ENCODE results near the gene SMPX. TPM values are rescaled to one million over a fixed set of nuclear protein-coding genes. Genes with fewer than 3 reads are reported as not detected.

The SMPX gene
- total and polyA plus RNA-seq, 9 of the 15 experiments (the other 6 are each of a cell fraction or from before 2014, with no cell fraction given), result not detected

DNA sequence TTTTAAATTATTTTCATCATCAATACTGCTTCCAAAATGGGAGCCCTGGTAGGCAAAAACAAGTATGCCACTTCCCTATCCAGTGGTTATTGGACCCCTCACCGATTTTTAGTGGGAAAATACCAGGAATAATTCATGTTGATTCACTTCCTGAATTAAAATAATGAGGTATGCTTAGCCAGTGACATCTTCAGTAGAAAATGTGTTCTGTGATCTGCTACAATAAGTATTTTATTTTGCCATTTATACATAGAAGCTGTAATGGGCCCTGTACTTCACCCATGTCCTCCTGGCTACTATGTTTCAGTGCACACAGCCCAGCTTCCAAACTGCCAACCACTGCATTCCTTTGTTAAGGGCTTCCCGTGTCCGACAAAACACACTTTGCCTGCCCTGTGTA is 58.8 kb downstream of the SMPX start:
- intact Hi-C loops (cut with micrococcal nuclease) (no loop called here), in situ Hi-C loops (cut with MboI) (no loop called here)
- Histone ChIP-seq H3K27me3 (ENCODE audit: control insufficient read depth in 2 of 2, insufficient read depth in 2 of 2, low read length in 2 of 2) (no peaks in the 10 kb centered on the region), H3K9me1 (ENCODE audit: control insufficient read depth, insufficient read depth, low read length) (no peaks in the 10 kb centered on the region), H3K9me3 (replicated peaks; ENCODE audit: control insufficient read depth, insufficient read depth, low read depth, low read length) (no peaks in the 10 kb centered on the region), H4K20me1 (replicated peaks; ENCODE audit: control insufficient read depth, insufficient read depth, low read length) (no peaks in the 10 kb centered on the region), H3K9ac (ENCODE audit: insufficient read depth in 1 of 2, low read depth in 2 of 2, low read length in 2 of 2) (no peak overlapping the region), H3K4me2 (ENCODE audit: insufficient read depth, low read length) (no peak overlapping the region), H2AFZ (ENCODE audit: low read depth, low read length) (no peak overlapping the region), H3K4me1 (replicated peaks in 1 of 2; ENCODE audit: control insufficient read depth in 2 of 2, insufficient read depth in 2 of 2, low read length in 2 of 2) (no peaks in the 10 kb centered on the region), H3K4me3 (no peak overlapping the region), H3K79me2 (ENCODE audit: control insufficient read depth, insufficient read depth, low read length) (no peaks in the 10 kb centered on the region), H3K36me3 (ENCODE audit: control insufficient read depth, insufficient read depth, low read length) (no peaks in the 10 kb centered on the region), H3K27ac (ENCODE audit: extremely low read depth, low read depth, low read length) (no peak overlapping the region)
- ATAC-seq, result no peak
- TF ChIP-seq U2AF2 (optimal IDR thresholded peaks at IDR 0.05; ENCODE audit: low read depth, low read length), result no peak
- no peak for TF ChIP-seq PTTG1 (tag; IDR thresholded peaks at IDR 0.05; ENCODE audit: low read depth)
- no peak for TF ChIP-seq PRMT5 (CRISPR knock-in tag; IDR thresholded peaks at IDR 0.05)
- TF ChIP-seq, protein P1, sequence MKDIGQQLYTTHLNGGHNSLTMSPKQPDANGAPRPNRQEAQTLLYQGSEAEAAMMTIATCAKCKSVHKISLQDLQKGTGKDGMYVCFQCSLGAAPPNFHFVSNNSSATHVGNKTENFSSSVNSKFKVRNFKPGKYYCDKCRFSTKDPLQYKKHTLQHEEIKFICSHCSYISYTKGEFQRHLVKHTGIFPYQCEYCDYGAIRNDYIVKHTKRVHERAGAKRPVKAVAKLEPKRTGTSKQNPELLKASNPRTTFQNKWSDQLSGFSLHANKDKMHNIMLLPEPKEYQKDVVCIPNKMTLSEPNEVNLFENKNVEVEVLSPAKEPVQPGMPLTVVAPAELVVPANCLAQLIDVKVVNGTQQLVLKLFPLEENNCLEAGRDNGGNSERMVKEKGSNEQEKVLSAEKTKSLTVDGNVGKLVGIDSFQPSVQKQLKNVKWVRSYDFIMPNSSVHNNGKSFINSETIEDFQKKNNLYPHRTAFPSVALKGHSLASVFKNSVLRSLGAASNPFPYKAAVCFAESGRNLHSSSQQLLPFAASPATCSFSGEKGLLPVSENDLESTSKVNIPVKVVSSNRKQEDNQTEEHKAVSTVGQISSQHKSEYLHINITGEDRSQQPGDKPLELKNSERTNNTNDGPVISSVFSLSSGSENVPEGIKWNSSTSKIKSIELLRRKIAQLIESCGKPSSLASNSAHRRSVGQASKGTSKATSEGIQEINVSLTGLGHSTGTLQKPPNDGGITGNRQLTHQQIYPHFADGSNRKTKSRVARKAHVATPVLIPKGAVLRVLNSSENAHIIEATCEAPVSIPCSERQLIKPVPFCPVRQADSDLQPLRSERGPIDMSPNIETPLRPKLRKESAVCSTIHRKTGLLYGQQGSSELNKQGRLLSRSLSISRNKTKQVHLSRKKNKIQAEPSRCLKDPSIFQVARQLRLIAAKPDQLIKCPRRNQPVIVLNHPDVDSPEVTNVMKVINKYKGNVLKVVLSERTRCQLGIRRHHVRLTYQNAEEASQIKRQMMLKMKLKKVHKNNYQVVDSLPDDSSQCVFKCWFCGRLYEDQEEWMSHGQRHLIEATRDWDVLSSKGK (CRISPR knock-in tag; IDR thresholded peaks at IDR 0.05), result no peak
- no peak for TF ChIP-seq ZNF217 (CRISPR knock-in tag; IDR thresholded peaks at IDR 0.05)
- no peak for TF ChIP-seq NUFIP1 (IDR thresholded peaks at IDR 0.05; ENCODE audit: partially characterized antibody)
- TF ChIP-seq MAZ (CRISPR knock-in tag; conservative IDR thresholded peaks at IDR 0.05 in 1 of 2, IDR thresholded peaks at IDR 0.05 in 1 of 2), result no peak
- TF ChIP-seq GABPB2 (CRISPR knock-in tag; conservative IDR thresholded peaks at IDR 0.05), result no peak
- FAIRE-seq, result no peak
- DNase-seq (ENCODE audit: extremely low read depth in 1 of 4, low spot score in 3 of 4), result no peak
- ChIA-PET CTCF (ENCODE audit: low intra/inter-chr PET ratio) (no interaction called here), POLR2A (no interaction called here)
- WGBS (ENCODE audit: insufficient coverage, low coverage, missing lambda C conversion rate), result 0% methylated on average over 3 of the region's 3 CpGs
- BruUV-seq (replicated peaks), result no TSS peak

All from K562 (cell line).